GM23248 (cell line): Measurements from ENCODE around the gene ABCD1. TPM values are rescaled to one million over a fixed set of nuclear protein-coding genes. Genes with fewer than 3 reads are reported as not detected.

ENCODE experiments used
- DNase-seq: peaks from one replicate; pipeline ENCODE4 v3.0.0-alpha.2; 2015
- H2AFZ ChIP-seq: fragments of 200-600 bp; sonication (generic); 2 replicates; pipeline ENCODE4 v1.6.1; 2016; ENCODE audit warnings: antibody characterized with exemption
- H3F3A ChIP-seq: fragments of 200-600 bp; sonication (generic); 2 replicates; pipeline ENCODE4 v1.6.1; 2016; ENCODE audit warnings: mild to moderate bottlenecking, antibody characterized with exemption, mixed run types; ENCODE audit not compliant: insufficient read depth
- H3K27ac ChIP-seq: fragments of 200-600 bp; sonication (generic); 2 replicates; pipeline ENCODE4 v1.5.1; 2016; ENCODE audit warnings: mild to moderate bottlenecking
- H3K27me3 ChIP-seq: fragments of 200-600 bp; sonication (generic); replicated peaks from 2 replicates; pipeline ENCODE4 v1.6.1; 2016; ENCODE audit warnings: mild to moderate bottlenecking; ENCODE audit not compliant: insufficient read depth
- H3K36me3 ChIP-seq: fragments of 200-600 bp; sonication (generic); 2 replicates; pipeline ENCODE4 v1.6.1; 2016; ENCODE audit warnings: low read depth, mild to moderate bottlenecking
- H3K4me1 ChIP-seq: fragments of 200-600 bp; sonication (generic); 2 replicates; pipeline ENCODE4 v1.6.1; 2016; ENCODE audit warnings: mild to moderate bottlenecking; ENCODE audit not compliant: insufficient read depth
- H3K4me2 ChIP-seq: fragments of 200-600 bp; sonication (generic); one replicate; pipeline ENCODE4 v1.6.1; 2016; ENCODE audit warnings: mild to moderate bottlenecking; ENCODE audit not compliant: unreplicated experiment
- H3K4me3 ChIP-seq: fragments of 200-600 bp; sonication (generic); 2 replicates; pipeline ENCODE4 v1.5.1; 2016; ENCODE audit warnings: mild to moderate bottlenecking
- H3K79me2 ChIP-seq: fragments of 200-600 bp; sonication (generic); 2 replicates; pipeline ENCODE4 v1.6.1; 2016; ENCODE audit warnings: mild to moderate bottlenecking; ENCODE audit not compliant: insufficient read depth
- H3K9ac ChIP-seq: fragments of 200-600 bp; sonication (generic); 2 replicates; pipeline ENCODE4 v1.6.1; 2016; ENCODE audit warnings: mild to moderate bottlenecking
- H3K9me2 ChIP-seq: fragments of 200-600 bp; sonication (generic); 2 replicates; pipeline ENCODE4 v1.6.1; 2016; ENCODE audit warnings: mixed run types, mild to moderate bottlenecking, moderate library complexity; ENCODE audit not compliant: insufficient read depth
- H3K9me3 ChIP-seq: fragments of 200-600 bp; sonication (generic); one replicate; pipeline ENCODE4 v1.6.1; 2017; ENCODE audit warnings: low read depth
- H4K20me1 ChIP-seq: fragments of 200-600 bp; sonication (generic); 2 replicates; pipeline ENCODE4 v1.6.0; 2016; ENCODE audit not compliant: insufficient read depth
- EZH2 ChIP-seq: fragments of 200-600 bp; sonication (generic); IDR thresholded peaks from 2 replicates; pipeline ENCODE4 v1.6.1; 2018; ENCODE audit warnings: antibody characterized with exemption, mild to moderate bottlenecking; ENCODE audit not compliant: insufficient read depth, poor library complexity, severe bottlenecking
- EZH2phosphoT487 ChIP-seq: fragments of 200-600 bp; sonication (generic); IDR thresholded peaks from 2 replicates; pipeline ENCODE4 v1.6.1; 2018; ENCODE audit warnings: antibody characterized with exemption, moderate library complexity, mild to moderate bottlenecking, low read depth; ENCODE audit not compliant: insufficient read depth
- WGBS, 2 experiments: methylation state at CpG; one replicate each; pipeline ENCODE4 v1.1.6; 2015 to 2017; ENCODE audit warnings: low lambda C conversion rate in 2 of 2, low coverage in 1 of 2; ENCODE audit errors: missing lambda C conversion rate in 2 of 2; 5-methylcytosine and 5-hydroxymethylcytosine counted together
- in situ Hi-C: fragments of 300-500 bp; cut with MboI; formaldehyde crosslinking; loops from 2 replicates; pipeline ENCODE4 v1.15.0; 2020
- polyA plus RNA-seq: library from polyadenylated mRNA; unstranded; fragments of >200 nt; fragmentation: Nextera tagmentation; extraction: Ambion mirVana; gene quantifications from 2 replicates; pipeline ENCODE4 v1.2.1, GENCODE V29; 2016
- total RNA-seq: library from RNA; depleted of rRNA; stranded (reverse); fragments of >200 nt; shearing (Covaris generic); gene quantifications from 2 replicates; pipeline ENCODE4 v1.2.3, GENCODE V29; 2014

Gene ABCD1
- total and polyA plus RNA-seq, 2 experiments from 2014 or later: 9.8 to 24.4 TPM

DNA sequence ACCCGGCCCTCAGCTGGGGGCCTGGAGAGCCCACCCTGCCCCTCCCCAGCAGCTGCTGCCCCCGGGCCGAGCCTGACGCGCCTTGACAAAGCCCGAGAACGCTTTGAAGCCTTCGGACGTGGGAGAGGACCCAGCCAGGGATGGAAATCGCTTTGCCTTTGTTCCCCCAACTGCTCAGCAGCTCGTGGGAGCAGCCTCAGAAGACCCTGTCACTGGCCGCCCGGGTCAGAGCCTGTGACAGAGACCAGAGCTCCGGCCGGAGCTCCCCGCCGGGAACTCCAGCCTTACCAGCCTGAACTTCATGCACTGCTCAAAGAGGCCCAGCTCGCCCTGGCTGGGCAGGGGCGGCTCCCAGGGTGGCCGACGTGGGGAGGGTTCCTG, 39.5 kb upstream of the ABCD1 start:
- Histone ChIP-seq H3K9ac (no peak overlapping the region), H4K20me1 (no peaks in the 10 kb centered on the region), H3K4me3 (no peak overlapping the region), H3K9me3 (no peaks in the 10 kb centered on the region), H2AFZ (no peak overlapping the region), H3F3A (no peaks in the 10 kb centered on the region), H3K4me1 (no peaks in the 10 kb centered on the region), H3K27me3 (no peaks in the 10 kb centered on the region), H3K9me2 (no peaks in the 10 kb centered on the region), H3K36me3 (no peaks in the 10 kb centered on the region), H3K27ac (no peak overlapping the region), H3K4me2 (no peak overlapping the region), H3K79me2 (no peaks in the 10 kb centered on the region)
- 70 to 76% methylated on average over 10 of the region's 21 CpGs for WGBS, 2 experiments
- in situ Hi-C loops: no loop called here
- TF ChIP-seq EZH2phosphoT487 (no peak), EZH2 (no peak)
- DNase-seq: no peak

DNA sequence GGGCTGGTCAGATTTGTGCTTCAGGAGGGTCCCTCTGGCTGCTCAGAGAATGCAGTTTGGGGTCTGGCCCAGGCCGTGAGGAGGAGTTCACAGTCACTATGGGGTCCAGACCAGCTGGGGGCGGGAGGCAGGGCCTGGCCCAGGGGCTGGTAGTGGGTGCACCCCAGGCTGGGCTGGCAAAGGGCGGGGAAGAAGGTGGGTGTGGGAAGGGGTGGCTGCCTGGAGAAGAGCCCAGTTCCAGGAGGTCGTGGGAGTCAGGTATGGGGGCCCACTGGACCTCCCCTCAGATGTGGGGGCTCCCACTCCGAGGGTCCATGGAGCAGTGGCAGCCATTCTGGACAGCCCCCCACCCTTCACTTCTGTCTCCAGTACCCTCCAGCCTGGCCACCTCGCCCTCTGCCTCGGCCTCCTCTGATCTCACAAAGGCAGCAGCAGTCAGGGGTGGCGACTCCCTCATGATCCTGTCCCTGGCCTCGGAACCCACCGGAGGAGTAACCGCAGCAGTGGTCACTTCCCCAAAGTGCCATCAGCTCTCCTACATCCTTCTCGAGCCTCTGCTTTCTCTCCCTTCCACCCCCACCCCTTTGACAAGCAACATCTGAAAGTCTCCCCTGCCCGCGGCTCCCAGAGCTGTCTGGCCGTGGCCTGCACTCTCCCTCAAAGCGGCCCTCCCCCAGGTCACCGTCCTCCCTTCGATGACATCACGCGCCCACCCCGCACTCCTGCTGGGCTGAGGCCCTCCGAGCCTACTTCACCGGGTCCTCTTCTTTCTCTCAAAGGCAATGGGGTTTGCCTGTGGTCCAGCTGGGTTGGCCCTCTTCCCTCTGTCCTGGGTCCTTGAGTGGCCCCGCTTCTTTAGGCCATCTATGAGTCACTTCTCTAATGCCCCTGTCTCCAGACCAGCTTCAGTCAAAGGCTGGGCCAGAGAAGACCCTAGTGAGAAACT, 38.6 kb upstream of the ABCD1 start:
- TF ChIP-seq EZH2phosphoT487: no peak
- TF ChIP-seq EZH2: no peak
- no peak for DNase-seq
- Histone ChIP-seq H3K27ac (no peak overlapping the region), H3K4me3 (no peak overlapping the region), H3K36me3 (no peaks in the 10 kb centered on the region), H3K79me2 (no peaks in the 10 kb centered on the region), H3K27me3 (no peaks in the 10 kb centered on the region), H3K9me2 (no peaks in the 10 kb centered on the region), H3K9ac (no peak overlapping the region), H3F3A (no peaks in the 10 kb centered on the region), H3K4me1 (no peaks in the 10 kb centered on the region), H3K9me3 (no peaks in the 10 kb centered on the region), H2AFZ (no peak overlapping the region), H3K4me2 (no peak overlapping the region), H4K20me1 (no peaks in the 10 kb centered on the region)
- WGBS, 2 experiments: 71 to 74% methylated on average over 13 to 21 of the region's 24 CpGs
- in situ Hi-C loops: no loop called here

DNA sequence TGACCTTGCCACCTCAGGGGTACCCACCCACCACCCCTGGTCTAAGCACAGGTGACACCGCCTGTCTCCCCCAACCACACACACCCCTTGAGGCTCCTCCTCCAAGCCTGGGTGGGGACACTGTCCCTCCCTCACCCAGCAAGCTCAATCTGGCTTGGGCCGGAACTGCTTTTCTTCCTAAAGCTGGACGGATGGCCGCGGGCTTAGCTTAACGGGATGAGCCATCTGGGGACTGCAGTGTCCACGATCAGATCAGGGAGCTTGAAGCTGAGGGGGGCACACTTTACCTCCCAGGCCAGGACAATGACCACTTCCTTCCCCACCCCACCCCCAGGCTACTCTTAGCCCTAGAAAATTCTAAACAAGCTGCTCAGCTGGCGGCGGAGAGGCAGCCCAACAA, 37.9 kb upstream of the ABCD1 start:
- no peak for DNase-seq
- no peaks in the 10 kb centered on the region for H4K20me1 ChIP-seq
- no peaks in the 10 kb centered on the region for H3F3A ChIP-seq
- no peak overlapping the region for H2AFZ ChIP-seq
- H3K27ac ChIP-seq: no peak overlapping the region
- H3K27me3 ChIP-seq: no peaks in the 10 kb centered on the region
- no peak overlapping the region for H3K9ac ChIP-seq
- no peaks in the 10 kb centered on the region for H3K9me3 ChIP-seq
- H3K9me2 ChIP-seq: no peaks in the 10 kb centered on the region
- no peak overlapping the region for H3K4me3 ChIP-seq
- H3K4me1 ChIP-seq: no peaks in the 10 kb centered on the region
- H3K36me3 ChIP-seq: no peaks in the 10 kb centered on the region
- no peaks in the 10 kb centered on the region for H3K79me2 ChIP-seq
- TF ChIP-seq EZH2phosphoT487 (no peak), EZH2 (no peak)
- in situ Hi-C loops: no loop called here
- H3K4me2 ChIP-seq: no peak overlapping the region
- WGBS, 2 experiments: 0 to 51% methylated on average over 1 to 8 of the region's 9 CpGs

- H4K20me1 ChIP-seq: no peaks in the 10 kb centered on the region
- 0 out of 2 replicates have a peak within 1 kb of the TSS, but pooled peaks have one; percentile 48 for H2AFZ ChIP-seq
- H3K4me3 ChIP-seq: peak within 1 kb of the TSS; percentile 59
- no peak within 1 kb of the TSS for H3K4me2 ChIP-seq
- no peak for TF ChIP-seq EZH2phosphoT487
- no peak for TF ChIP-seq EZH2
- no peaks in the 10 kb centered on the region for H3K79me2 ChIP-seq
- 0 to 1% methylated on average over 2 to 33 of the region's 66 CpGs for WGBS, 2 experiments
- DNase-seq: peak; percentile 77
- no peaks in the 10 kb centered on the region for H3K9me3 ChIP-seq
- in situ Hi-C loops: no loop called here
- no peak within 1 kb of the TSS for H3K27ac ChIP-seq
- no peaks in the 10 kb centered on the region for H3F3A ChIP-seq
- H3K4me1 ChIP-seq: no peaks in the 10 kb centered on the region
- peak within 1 kb of the TSS; percentile 56 for H3K9ac ChIP-seq
- no peaks in the 10 kb centered on the region for H3K36me3 ChIP-seq
- H3K27me3 ChIP-seq: no peaks in the 10 kb centered on the region
- no peaks in the 10 kb centered on the region for H3K9me2 ChIP-seq
These were observed 37.3 kb upstream of the ABCD1 start, which contains the start of gene SLC6A8 for GRCh38 chrX:153687121-153688039. Gene SLC6A8 (plus strand): TSS chrX:153687926. CDS start chrX:153688575, 649 bp downstream.
